ENCODE measurements around the gene PKD2.

GRCh38 chr4:88091378-88091777 lies 83.9 kb downstream of the PKD2 start:
- TF ChIP-seq EP300 (IDR thresholded peaks at IDR 0.05) (no peak), CTCF (IDR thresholded peaks at IDR 0.05) (no peak), POLR2A (IDR thresholded peaks at IDR 0.05) (no peak)
